HuH-7 (cell line): Measurements from ENCODE around the gene SNAPC1.
"Not testable (repeated sequence)": the region's sequence is repeated elsewhere in the genome, so short reads cannot be mapped to it uniquely, and the experiment has no call there.

ENCODE experiments used
- DNase-seq: peaks from one replicate; pipeline ENCODE4 v3.0.0; 2011; ENCODE audit warnings: low spot score

SNAPC1 gene

GRCh38 chr14:61761959-61762786, at the start of gene SNAPC1:
Gene SNAPC1 (plus strand): TSS chr14:61762420. CDS start chr14:61762461, 41 bp downstream.
- DNase-seq, result peak; percentile 97

- DNase-seq, result no peak
These were observed 48.3 kb upstream of the SNAPC1 start for GRCh38 chr14:61713724-61714437.

GRCh38 chr14:61716956-61717355, 45.3 kb upstream of the SNAPC1 start:
- no peak for DNase-seq

- DNase-seq, result no peak
These were observed 44.2 kb upstream of the SNAPC1 start for GRCh38 chr14:61718039-61718438.

- DNase-seq, result no peak
These were observed 42.6 kb upstream of the SNAPC1 start for GRCh38 chr14:61719344-61720293.

- no peak for DNase-seq
These were observed 41.9 kb upstream of the SNAPC1 start for GRCh38 chr14:61720294-61720661.

GRCh38 chr14:61720741-61721140, 41.5 kb upstream of the SNAPC1 start:
- DNase-seq, result no peak

- no peak for DNase-seq
These were observed 38.1 kb upstream of the SNAPC1 start for GRCh38 chr14:61724133-61724532.

- DNase-seq, result no peak
These were observed 35.2 kb upstream of the SNAPC1 start for GRCh38 chr14:61726778-61727658.

GRCh38 chr14:61730756-61731373, 31.4 kb upstream of the SNAPC1 start:
- DNase-seq, result no peak

GRCh38 chr14:61733972-61734371, 28.2 kb upstream of the SNAPC1 start:
- no peak for DNase-seq

- DNase-seq, result no peak
These were observed 25.5 kb upstream of the SNAPC1 start for GRCh38 chr14:61736751-61737150.

- no peak for DNase-seq
These were observed 24.3 kb upstream of the SNAPC1 start for GRCh38 chr14:61737915-61738314.

GRCh38 chr14:61739133-61739532, 23.1 kb upstream of the SNAPC1 start:
- no peak for DNase-seq

- DNase-seq, result no peak
These were observed 19.8 kb upstream of the SNAPC1 start for GRCh38 chr14:61742371-61742770.

GRCh38 chr14:61744238-61744637, 18.0 kb upstream of the SNAPC1 start:
- no peak for DNase-seq

GRCh38 chr14:61746346-61746745, 15.9 kb upstream of the SNAPC1 start:
- not testable (repeated sequence) for DNase-seq

- no peak for DNase-seq
These were observed 15.3 kb upstream of the SNAPC1 start for GRCh38 chr14:61746881-61747280.

GRCh38 chr14:61747342-61747741, 14.9 kb upstream of the SNAPC1 start:
- DNase-seq, result no peak

- no peak for DNase-seq
These were observed 13.0 kb upstream of the SNAPC1 start for GRCh38 chr14:61749264-61749663.

GRCh38 chr14:61749867-61750266, 12.4 kb upstream of the SNAPC1 start:
- DNase-seq, result peak; percentile 72
